NK-92 (cell line): ENCODE results near the gene ADORA2A.

ENCODE experiments used
- DNase-seq: peaks from one replicate; lab custom pipeline; 2025; ENCODE audit not compliant: unreplicated experiment; lab: John Stamatoyannopoulos, UW

ADORA2A gene

DNA sequence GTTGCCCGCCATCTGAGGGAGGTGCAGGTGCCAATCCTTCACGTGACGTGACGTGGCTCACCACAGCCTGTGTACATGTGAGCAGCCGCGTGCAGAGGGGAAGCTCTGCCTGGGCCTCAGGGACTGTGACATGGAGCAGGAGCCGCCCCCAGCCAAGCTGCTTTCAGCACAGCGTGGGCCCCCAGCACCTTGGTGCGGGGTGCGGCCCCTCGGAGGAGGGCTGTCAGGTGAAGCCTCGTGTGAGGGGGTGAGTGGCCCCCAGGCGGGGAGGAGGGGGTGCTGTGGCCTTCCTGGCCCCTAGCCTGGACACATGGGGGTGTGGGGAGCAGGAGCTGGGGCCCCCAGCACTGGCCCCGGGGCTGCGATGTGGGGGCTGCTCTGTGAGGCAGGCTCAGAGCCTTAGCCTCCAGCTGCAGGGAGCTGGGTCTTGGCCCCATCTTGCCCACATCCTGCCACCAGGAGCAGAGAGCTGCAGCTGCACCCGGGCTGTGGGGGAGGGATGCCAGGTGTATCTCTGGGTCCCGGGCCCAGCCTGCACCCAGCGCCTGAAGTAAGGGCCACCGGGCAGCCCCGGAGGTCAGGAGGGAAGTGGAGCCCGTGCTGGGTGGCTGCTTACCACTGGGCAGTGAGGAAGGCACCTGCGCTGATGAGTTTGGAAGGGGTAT lies at the start of gene ADORA2A:
TSS of gene ADORA2A (plus strand) at position 100 of the 665 bp plus-strand sequence. CDS start 5,806 bp downstream, outside the sequence.
- no peak for DNase-seq

- DNase-seq = no peak
These were observed 47.9 kb upstream of the ADORA2A start for GRCh38 chr22:24379536-24379935.

DNA sequence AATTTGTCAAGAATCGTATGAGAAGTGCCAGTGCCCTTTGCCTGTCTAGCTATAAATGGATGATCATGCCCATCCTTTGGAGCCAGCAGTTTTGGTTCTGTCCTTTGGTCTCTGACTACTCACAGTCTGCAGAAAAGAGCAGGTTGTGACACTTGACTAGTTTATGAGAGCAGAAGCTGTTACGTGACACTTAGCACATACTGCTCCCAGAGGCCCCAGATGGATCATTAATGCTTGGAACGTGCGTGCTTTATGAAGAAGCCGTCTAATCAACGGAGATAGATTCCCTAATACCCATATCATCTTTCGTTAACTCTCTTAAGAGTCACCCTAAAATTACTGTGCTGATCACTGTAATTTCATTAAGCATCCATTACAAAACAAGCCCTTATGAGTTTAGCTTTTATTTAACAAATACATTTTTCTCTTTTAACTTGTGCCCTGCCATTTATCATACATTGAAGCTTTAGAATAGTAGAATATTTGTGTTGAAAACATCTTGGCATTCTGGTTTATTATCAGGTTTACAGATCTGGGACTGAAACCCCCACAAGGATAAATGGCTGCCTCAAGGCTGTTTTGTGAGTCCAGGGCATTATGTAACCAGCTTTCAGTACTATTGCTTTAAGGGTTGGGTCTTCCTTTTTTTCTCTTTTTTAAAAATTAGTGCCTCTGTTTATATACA lies 47.0 kb upstream of the ADORA2A start:
- no peak for DNase-seq

DNA sequence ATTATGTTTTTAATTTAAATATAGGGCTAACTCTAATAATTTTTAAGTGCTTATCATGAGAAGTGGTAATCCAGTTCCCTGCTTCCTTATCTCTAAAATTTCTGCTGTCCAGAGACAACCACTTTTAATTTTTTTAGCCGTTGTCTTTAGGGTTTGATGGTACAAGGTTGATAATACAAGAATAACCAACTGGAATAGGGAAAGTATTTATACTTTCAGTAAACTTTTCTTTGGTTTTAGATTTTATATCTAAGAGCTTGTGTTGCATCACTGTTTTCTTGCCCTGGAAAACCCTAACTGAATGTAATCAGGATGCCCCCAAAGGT lies 46.5 kb upstream of the ADORA2A start:
- DNase-seq = no peak

GRCh38 chr22:24383061-24383460 lies 44.3 kb upstream of the ADORA2A start:
- no peak for DNase-seq

- no peak for DNase-seq
These were observed 43.3 kb upstream of the ADORA2A start for GRCh38 chr22:24384131-24384530.

GRCh38 chr22:24386937-24387471 lies 40.4 kb upstream of the ADORA2A start:
- DNase-seq = no peak

GRCh38 chr22:24389680-24390079 lies 37.7 kb upstream of the ADORA2A start:
- DNase-seq = no peak

GRCh38 chr22:24390156-24390555 lies 37.2 kb upstream of the ADORA2A start:
- no peak for DNase-seq

DNA sequence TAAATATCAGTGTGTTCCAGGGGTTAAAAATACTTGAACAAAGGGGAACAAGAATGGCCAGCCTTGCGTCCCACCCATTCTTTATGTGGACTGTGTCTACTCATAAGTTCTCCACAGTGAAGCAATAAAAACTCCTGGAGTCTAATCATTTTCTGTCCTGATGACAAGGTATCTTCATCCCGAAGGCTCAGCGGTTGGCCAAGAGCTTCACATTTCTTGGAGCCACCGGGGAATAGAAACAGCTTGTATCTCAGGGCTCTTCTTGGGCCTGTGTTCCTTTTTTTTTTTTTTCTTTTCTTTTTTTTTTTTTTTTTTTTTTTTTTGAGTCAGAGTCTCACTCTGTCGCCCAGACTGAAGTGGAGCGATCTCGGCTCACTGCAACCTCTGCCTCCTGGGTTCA lies 36.8 kb upstream of the ADORA2A start:
- no peak for DNase-seq

DNA sequence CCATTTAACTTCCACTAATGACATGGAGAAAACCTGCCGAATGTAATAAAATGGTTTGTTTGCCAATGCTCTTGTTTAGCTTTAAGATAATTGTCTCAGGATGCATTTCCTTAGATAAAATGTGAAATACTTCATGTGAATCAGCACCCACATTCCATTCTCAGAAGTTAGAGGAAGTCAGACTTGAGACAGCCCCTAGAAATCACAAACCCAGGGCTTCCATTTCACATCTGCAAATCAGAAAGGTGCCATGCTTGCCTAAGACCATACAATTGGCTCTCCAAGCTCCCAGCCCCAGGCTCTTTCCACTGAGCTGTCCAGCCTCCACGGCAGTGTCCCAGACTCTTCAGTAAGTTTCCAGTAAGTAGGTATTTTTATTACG lies 35.6 kb upstream of the ADORA2A start:
- no peak for DNase-seq

DNA sequence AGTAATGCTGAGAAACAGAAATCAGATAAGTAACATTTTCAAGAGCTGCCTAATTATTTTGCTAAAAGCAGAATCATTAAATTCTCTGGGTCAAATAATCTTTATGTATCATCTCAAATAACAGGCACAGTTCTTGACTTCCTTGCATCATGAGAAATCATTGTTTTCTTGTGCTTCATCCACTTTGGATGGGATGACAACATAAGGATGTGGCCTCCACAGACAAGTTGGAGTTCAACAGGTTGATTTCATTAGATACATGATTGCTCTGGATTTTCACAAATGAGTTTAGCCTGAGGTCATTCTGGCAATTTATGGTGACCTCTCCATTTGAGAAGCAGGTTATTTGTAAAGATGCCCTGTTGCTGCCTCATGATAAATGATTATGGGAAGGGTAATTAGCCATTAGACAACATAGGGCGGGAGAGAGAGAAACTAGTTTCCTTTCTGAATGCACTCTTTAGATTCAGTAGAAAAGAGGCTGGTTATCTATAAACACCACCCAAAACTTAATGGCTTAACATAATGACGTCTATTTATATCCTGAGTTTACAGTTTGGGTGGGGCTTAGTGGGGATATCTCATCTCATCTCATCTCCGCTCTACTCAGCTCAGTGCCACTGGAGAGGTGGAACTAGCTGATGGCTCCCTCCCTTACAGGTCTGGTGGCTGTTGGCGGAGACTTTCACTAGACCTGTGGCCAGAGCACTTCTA lies 35.0 kb upstream of the ADORA2A start:
- DNase-seq = no peak

DNA sequence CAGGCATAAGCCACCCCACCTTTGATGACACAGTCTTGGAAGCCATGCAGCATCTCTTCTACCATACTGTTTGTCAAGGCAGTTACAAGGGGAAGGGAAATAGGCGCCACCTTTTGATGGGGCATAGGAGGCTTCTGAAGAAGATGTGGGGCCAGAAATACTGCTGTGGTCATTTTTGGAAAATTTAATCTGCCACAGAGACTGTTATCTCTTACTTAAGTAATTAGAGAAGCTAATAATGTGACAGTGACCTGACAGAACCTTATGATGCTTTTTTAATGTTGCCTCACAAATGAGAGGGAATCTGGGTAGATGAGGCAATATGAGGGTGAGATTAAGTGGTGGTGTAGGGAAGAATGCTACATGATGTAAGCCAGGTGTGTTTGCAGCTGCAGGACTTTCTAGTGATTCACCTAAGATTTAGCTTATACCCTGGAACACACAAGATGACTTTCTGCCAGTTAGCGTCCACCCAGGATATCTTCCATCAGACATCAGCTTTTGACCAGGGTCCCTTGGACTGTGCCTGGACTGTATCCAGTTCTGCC lies 34.3 kb upstream of the ADORA2A start:
- DNase-seq = no peak

DNA sequence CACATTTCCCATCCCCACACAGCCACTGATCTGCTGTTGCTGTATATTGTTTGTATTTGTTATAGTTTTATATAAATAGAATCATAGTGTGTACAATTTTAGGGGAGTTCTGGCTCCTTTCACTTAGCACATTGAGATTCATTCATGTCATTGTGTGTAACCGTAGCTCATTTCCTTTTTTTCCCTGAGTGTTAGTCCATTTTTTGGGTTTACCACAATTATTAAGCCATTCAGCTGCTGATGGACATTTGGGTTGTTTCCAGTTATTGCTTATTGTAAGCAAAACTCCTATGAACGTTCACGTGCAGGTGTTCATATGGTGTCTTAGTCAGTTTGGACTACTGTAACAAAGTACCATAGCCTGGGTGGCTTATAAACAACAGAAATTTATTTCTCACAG lies 33.6 kb upstream of the ADORA2A start:
- no peak for DNase-seq

GRCh38 chr22:24394254-24394653 lies 33.1 kb upstream of the ADORA2A start:
- no peak for DNase-seq

GRCh38 chr22:24398409-24398808 lies 29.0 kb upstream of the ADORA2A start:
- DNase-seq = no peak

DNA sequence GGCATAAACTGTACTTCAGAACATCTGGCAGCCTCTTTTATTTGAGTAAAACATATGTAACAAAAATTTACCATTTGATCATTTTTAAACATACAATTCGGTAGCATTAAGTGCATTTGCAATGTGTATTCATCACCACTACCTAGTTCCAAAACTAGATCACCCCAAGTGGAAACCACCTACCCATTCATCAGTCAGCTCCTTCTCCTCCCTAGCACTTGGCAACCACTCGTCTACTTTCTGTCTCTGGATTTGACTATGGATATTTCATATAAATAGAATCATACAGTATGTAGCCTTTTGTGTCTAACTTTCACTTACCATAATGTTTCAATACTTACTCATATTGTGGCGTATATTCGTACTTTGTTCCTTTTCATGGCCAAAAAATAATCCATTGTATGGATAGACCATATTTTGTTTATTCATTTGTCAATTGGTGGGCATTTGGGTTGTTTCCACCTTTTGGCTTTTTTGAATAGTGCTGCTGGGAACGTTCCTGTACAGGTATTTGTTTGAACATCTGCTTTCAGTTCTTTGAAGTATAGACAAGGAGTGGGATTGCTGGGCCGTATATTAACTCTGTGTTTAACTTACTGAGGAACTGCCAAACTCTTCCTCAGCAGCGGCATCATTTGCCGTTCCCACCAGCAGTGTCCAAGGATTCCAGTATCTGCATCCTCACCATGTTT lies 27.2 kb upstream of the ADORA2A start:
- no peak for DNase-seq

DNA sequence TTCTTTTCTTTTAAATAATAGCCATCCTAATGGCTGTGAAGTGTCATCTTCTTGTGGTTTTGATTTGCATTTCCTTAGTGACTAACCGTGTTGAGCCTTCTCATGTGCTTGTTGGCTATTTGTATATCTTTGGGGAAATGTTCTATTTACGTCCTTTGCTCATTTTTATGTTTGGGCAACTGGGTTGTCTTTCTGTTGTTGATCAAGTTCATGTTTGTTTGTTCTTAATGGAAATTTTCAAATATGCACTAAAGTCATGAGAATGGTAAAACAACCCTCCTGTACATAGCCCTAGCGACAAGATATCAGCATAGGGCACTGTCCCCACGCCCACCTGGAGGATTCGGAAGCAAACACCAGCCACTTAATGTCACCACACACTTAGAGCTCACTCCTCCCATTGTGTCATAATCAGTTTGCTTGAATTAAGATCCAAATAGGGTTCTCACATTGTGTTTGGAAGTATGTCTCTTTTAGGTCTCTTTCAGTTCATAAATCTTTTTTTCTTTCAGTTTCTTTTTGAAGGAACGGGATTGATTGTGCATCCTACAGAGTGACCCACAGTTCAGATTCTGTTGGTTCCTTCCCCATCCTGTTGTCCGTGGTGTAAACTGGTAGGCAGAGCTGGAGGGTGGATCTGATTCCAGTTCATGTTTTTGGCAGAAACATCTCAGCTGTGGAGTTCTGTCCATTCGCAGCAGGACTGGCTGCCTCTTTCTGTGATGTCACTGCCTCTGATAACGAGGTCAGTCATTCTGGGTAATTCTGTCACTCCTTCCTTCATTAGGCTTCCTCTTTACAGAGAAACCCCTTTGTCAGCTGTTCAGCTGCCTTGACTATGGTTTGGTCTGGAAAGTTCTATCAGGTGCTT lies 26.4 kb upstream of the ADORA2A start:
- no peak for DNase-seq

DNA sequence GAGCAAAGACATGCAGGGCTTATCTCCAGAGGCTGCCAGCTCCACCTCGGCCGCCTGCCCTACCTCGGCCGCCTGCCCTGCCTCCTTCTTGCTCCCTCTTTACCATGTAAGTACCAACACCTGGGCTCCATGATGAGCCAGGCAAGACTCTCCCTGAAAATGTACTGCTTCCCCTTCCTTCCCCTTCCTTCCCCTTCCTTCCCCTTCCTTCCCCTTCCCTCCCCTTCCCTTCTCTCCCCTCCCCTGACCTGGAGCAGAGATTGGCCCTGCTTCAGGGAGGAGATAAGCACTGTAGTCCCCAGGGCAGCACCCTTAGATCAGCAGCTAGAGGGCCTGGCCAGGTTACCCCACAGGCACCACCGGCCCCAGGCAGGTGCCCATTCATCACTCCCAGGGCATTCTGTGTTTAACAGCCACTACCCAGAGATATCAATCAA lies 25.4 kb upstream of the ADORA2A start:
- no peak for DNase-seq
